AG04449 (cell line): ENCODE results near the gene LCE1C.

Source experiments
- CTCF ChIA-PET: fragments of 350-600 bp; formaldehyde crosslinking; extraction: SDS; loops from one replicate; lab custom pipeline; 2021; ENCODE audit warnings: antibody characterized with exemption; lab: Yijun Ruan, JAX
- POLR2A ChIA-PET: fragments of 400-600, 350-600 bp; formaldehyde crosslinking; extraction: SDS; loops from one replicate; lab custom pipeline; 2020; ENCODE audit warnings: antibody characterized with exemption, inconsistent platforms; lab: Yijun Ruan, JAX
- DNase-seq: peaks from one replicate; pipeline ENCODE4 v3.0.0-alpha.2; 2010; ENCODE audit warnings: low read depth, low spot score
- H3K4me3 ChIP-seq: 2 replicates; pipeline ENCODE4 v1.5.1; 2011; ENCODE audit warnings: low read depth, mild to moderate bottlenecking, control low read depth, low read length
- TF ChIP-seq, protein P1 (sequence below): IDR thresholded peaks from one replicate; pipeline ENCODE4 v1.5.1; 2011; ENCODE audit warnings: mild to moderate bottlenecking, moderate library complexity, low read length, control low read depth, inconsistent platforms; ENCODE audit not compliant: insufficient read depth; ENCODE audit errors: missing control alignments

Gene LCE1C

DNA sequence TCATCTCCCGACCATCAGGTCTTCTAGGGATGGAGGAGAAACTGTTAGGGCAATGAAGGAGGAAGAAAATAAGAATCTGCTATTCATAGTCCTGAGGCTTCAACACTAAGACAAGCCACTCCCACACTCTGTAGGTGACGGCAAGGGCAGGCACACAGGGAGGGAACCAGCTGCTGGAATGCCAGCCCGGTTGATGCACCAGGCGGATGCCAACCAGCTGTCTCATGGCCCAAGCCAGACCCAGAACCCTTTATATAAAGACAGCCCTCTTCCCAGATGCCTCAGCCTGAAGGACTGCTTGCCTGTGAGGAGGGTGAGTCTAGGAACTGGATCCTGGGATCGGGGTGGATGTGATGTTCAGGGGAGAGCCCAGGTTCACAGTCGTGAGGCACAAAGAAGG is 48.7 kb downstream of the LCE1C start, which contains the start of gene KPRP:
KPRP (plus strand) TSS at position 279 of the 400 bp plus-strand sequence. CDS start 1,564 bp downstream, outside the sequence.
- POLR2A ChIA-PET, result no interaction called here
- DNase-seq, result no peak
- CTCF ChIA-PET, result no interaction called here
- no peak within 1 kb of the TSS for H3K4me3 ChIP-seq
- TF ChIP-seq, protein P1, sequence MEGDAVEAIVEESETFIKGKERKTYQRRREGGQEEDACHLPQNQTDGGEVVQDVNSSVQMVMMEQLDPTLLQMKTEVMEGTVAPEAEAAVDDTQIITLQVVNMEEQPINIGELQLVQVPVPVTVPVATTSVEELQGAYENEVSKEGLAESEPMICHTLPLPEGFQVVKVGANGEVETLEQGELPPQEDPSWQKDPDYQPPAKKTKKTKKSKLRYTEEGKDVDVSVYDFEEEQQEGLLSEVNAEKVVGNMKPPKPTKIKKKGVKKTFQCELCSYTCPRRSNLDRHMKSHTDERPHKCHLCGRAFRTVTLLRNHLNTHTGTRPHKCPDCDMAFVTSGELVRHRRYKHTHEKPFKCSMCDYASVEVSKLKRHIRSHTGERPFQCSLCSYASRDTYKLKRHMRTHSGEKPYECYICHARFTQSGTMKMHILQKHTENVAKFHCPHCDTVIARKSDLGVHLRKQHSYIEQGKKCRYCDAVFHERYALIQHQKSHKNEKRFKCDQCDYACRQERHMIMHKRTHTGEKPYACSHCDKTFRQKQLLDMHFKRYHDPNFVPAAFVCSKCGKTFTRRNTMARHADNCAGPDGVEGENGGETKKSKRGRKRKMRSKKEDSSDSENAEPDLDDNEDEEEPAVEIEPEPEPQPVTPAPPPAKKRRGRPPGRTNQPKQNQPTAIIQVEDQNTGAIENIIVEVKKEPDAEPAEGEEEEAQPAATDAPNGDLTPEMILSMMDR, result no peak

DNA sequence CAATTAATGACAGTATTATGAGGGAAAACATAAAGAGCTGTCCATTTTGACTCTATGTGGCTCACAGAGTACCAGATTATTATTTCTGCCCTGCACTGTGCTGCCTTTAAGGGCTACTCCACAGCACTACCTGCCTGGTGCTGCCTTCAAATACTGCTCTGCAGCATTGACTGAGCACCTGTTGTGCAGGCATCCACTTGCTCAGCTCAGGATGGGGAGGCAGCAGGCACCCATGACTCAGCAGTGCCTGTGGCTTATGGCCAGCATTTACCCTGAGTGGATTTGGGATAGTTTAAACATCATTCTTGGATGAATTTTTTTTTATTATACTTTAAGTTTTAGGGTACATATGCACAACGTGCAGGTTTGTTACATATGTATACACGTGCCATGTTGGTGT is 49.6 kb downstream of the LCE1C start:
- POLR2A ChIA-PET, result no interaction called here
- no peak for DNase-seq
- TF ChIP-seq, protein P1, result no peak
- no peak overlapping the region for H3K4me3 ChIP-seq
- CTCF ChIA-PET, result no interaction called here
